HUDEP-2 (cell line): ENCODE measurements around the gene ITGA1.
A peak's percentile ranks its signal among the peaks of the same experiment; 100 is the strongest.

ENCODE experiments used
- DNase-seq, 76 experiments: peaks; one replicate each; lab custom pipeline; 2025; ENCODE audit not compliant: unreplicated experiment in 76 of 76; lab: John Stamatoyannopoulos, UW

ITGA1 gene

DNA sequence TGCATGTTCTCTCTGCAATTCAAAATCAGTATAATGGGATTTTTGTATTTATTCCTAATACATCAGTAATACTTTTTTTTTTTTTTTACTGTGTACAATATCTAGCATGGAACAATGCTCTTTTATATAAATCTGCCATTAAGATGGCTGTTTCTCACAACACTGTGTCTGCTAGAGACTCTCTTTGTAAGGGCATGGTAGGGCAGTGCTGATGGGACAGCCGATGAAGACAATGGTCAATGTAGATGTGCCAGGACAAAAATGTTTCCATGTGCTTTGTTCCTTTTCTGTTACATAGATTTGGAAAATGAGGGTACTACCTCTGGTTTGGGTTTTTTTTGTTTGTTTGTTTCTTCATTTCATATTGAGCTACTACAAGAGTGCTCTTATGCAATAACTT is 106.1 kb downstream of the ITGA1 start:
- DNase-seq: no peak

DNA sequence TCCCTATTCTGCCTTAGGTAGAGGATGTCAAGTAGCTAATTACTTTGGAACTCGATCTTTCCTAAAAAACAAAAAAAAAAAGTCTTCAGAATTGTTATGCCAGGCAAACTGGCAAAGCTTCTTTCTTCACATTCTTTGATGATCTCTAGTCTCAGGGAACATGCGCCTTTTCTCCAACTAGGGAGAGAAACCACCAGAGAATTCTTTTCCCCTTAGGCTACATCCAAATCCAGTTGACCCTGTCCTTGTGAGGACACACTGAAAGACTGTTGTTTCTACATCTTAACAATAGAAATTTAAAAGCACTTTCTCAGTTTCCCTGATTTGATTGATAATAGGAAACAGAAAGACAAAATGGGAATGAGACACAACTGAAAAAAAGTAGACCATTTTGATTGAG is 106.7 kb downstream of the ITGA1 start:
- no peak for DNase-seq

DNA sequence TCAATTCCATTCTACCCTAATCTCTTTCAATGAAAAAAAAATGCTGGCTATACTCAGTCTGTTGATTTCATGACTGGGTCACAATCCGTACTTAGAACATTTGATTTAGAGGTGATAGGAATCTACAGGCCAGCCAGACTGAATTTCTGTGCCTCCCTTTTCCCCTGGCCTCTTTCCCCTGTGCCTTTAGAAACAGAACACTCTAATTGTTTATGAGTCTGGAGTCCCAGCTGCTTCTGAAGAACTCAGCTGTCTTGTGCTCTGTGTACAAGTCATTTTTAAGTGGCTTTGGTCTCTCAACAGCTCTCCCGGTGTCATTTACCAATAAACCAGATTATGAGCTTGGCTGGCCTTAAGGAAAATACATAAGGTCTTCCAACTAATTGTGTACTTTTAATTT is 107.4 kb downstream of the ITGA1 start:
- DNase-seq: no peak

DNA sequence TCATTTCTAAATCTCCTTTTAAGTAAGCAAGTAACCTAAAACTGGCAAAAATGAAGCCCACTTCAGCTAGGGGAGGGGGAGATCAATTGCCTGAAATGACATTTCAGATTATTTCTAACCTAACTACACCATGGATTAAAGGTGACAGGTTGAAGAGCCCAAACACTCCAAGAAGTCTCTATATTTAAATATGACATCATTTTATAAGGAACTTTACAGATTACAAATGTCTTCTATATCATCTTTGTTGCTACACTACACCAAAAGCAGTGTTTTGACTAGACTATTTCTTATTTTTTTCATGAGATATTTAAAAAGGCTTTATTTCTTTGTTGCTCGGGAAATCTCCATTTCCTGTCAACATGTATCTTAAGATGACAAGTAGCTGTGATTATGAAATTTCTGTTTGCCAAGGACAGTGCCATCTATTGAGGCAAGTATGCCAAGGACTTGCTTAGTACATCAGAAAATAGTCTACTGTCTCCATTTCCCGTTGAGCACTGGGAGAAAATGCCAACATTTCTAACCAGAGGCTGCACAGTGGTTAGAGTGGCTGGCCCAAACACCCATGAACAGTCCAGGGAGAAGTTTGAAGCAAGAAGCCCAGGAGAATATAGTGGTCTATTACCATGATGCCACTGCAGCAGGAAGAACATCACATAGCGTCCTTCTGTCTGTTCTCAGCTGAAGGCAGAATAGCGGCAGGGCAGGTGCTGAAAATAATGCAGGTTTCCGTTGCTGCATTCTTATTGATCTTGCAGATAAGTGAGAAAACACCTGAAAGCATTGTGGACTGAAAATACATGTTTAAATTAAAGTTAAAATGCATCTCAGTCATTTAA is 108.1 kb downstream of the ITGA1 start:
- no peak for DNase-seq

GRCh38 chr5:52896534-52897237 is 109.0 kb downstream of the ITGA1 start:
- no peak for DNase-seq

- DNase-seq: no peak
These were observed 109.5 kb downstream of the ITGA1 start for GRCh38 chr5:52897238-52897614.

GRCh38 chr5:52898961-52899680 is 111.4 kb downstream of the ITGA1 start:
- no peak for DNase-seq

- DNase-seq: no peak
These were observed 115.4 kb downstream of the ITGA1 start for GRCh38 chr5:52903142-52903541.

DNA sequence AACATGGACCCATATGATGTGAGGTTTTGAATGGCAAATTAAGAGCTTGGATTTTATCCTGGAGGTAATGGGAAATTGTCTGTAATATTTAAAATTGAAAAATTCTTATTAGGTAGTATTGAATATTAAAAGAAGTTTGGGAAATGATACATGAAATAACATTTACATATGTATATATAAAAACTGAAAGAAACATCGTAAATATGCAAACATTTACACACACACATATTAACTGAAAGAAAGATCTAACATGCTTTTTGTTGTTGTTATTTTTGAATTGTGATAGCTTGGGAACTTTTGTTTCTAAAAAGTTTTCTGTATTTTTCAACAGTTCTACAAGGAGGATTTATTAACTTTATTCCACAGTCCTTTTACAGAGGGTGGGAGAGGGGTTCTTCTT is 118.6 kb downstream of the ITGA1 start:
- DNase-seq: no peak

DNA sequence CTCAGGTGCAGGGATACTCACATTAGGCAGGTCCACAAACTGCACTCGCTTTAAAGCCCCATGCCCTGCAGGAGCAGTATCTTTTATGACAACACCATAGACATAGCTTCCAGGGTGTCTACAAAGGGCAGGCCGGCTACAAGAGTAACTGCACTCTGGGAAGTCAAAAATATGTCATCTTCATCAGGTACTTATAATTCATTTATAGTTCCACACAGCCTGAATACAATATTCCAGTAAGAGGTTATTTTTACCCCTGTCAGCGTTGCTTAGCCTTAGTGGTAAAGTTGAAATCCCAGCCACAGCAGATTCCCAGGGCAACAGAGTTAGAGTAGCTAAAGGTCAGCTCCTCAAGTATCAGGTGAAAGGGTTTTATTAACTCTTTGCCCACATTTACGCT is 119.1 kb downstream of the ITGA1 start:
- no peak for DNase-seq

DNA sequence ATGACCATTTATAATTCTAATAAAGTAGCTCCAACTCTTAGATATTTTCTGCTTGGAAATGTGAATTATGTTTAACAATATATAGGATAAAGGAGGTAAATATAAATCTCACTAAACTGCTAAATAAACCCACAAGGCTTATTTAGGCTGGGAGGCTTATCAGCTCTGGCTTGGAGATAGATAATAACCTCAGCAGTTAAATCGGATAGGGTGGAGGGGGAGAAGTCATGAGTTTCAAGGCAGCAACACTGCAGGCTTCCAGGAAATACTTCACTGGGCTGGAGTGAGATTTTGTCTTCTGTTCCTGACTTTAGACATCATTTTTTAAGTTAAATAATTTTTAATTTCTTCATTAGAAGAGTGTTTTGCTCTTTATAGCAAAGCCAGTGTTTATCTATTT is 121.5 kb downstream of the ITGA1 start:
- no peak for DNase-seq

DNA sequence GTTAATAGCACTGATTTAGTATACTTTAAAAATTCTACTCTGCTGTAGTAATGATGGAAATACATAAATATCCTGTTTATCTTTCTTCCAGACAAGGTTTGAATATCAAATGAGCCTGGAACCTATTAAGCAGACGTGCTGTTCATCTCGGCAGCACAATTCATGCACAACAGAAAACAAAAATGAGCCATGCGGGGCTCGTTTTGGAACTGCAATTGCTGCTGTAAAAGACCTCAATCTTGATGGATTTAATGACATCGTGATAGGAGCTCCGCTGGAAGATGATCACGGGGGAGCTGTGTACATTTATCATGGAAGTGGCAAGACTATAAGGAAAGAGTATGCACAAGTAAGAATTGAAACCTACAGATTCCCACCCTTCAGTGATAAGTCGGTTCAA is 122.4 kb downstream of the ITGA1 start:
- DNase-seq: no peak

DNA sequence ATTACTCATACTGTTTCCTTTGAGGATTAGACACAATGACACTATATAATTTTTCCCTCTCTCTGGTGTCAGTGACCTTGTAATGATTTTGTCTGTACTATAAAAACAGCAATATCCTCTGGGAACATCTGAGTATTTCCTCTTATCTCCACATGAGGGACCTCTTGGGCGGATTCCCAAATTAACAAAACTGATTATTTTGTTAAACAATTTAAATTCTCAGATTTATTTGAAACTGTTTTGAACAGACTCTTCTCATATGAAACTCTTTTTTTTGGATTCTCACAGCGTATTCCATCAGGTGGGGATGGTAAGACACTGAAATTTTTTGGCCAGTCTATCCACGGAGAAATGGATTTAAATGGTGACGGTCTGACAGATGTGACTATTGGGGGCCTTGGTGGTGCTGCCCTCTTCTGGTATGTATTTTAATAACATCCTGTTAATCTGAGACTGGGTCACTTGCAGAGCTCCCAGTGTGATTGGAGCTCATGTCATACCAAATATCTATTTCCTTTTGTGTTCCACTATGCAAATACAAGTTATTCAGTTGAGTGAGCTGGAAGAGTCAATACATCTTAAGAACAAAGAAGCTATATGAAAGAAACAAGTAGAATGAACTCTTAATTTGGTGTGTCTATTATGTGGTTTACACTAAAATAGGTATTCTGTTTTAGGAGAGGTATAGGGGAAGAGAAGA is 127.6 kb downstream of the ITGA1 start:
- peak in 37 of 76 experiments; percentile 1 to 60 (median 25) for DNase-seq

- no peak for DNase-seq
These were observed 133.2 kb downstream of the ITGA1 start for GRCh38 chr5:52920929-52921328.

GRCh38 chr5:52922384-52922783 is 134.7 kb downstream of the ITGA1 start:
- no peak for DNase-seq

DNA sequence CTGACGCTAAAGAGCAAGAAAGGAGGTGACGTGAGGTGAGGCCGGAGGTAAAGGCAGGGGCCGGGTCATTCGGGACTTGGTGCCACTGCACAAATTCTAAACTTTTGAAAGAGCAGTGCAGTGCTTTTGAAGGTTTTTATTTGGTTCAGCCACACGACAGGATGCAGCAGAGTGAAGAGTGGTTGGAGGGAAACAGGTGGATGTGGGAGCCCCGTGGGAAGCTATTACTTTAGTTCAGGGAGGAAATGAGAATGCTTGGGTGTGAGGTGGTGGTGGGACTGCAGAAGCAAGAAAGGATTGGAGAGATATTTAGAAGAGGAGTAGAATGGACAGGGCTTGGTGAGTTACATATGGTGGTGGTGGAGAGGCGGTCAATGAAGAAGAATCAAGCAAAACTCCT is 136.7 kb downstream of the ITGA1 start:
- DNase-seq: no peak

GRCh38 chr5:52925001-52925400 is 137.3 kb downstream of the ITGA1 start:
- DNase-seq: no peak

- no peak for DNase-seq
These were observed 141.0 kb downstream of the ITGA1 start for GRCh38 chr5:52928689-52929088.

GRCh38 chr5:52938226-52938625 is 150.5 kb downstream of the ITGA1 start:
- DNase-seq: no peak

DNA sequence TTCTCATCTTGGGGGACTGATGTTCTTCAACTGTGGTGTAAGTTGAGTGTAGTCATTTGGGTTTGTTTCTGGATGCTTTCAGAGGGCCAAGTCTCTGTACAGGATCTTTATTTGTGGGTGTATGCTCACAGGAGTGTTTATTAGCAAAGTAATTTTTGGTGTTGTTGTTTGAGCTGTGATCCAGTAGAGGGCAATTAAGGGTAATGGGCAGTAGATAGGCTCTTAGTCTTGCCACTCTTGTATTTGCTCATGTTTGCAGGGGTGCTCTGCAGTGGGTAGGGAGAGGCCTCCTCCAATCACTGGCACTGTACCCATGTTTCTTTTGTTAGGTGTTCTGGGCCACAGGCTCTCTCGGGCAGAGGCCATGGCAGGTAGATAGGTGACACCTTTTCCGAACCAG is 155.6 kb downstream of the ITGA1 start:
- DNase-seq: no peak

DNA sequence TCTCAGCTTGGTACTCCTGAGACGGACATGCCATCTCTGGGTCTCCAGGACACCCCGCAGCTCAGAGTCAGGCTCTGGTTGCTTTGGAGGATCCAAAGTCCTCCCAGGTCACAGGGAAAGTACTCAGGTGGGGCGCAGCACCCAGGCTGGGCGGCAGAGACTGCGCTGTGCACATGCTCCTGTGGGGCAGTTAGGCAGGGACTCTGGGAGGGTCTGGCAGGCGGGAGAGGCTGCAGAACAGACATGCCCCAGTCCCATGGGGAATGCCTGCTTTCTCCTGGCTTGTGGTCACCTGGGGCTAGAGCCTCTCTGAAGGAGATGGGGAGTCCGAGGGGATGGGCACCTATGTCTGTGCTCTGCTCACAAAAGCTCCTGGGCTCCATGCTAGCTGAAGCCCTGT is 156.1 kb downstream of the ITGA1 start:
- no peak for DNase-seq
